Neuronal stem cell (in vitro differentiated cells): ENCODE results near the gene SLC25A39.

Source experiments
- DNase-seq: peaks from one replicate; pipeline ENCODE4 v3.0.0-alpha.2; 2013; ENCODE audit warnings: low spot score
- H2AFZ ChIP-seq: one replicate; pipeline ENCODE4 v1.6.1; 2013; ENCODE audit warnings: mild to moderate bottlenecking, low read length, inconsistent platforms
- H2AK5ac ChIP-seq: 2 replicates; pipeline ENCODE4 v1.6.1; 2013; ENCODE audit warnings: low read depth, mild to moderate bottlenecking, inconsistent platforms, low read length, moderate library complexity, mixed read lengths
- H2BK120ac ChIP-seq: 2 replicates; pipeline ENCODE4 v1.6.1; 2013; ENCODE audit warnings: low read depth, mild to moderate bottlenecking, inconsistent platforms, low read length, moderate library complexity, mixed read lengths
- H2BK12ac ChIP-seq: one replicate; pipeline ENCODE4 v1.6.1; 2013; ENCODE audit warnings: low read length, inconsistent platforms
- H2BK15ac ChIP-seq: 2 replicates; pipeline ENCODE4 v1.6.1; 2013; ENCODE audit warnings: mild to moderate bottlenecking, low read length, inconsistent platforms, mixed read lengths
- H2BK5ac ChIP-seq: one replicate; pipeline ENCODE4 v1.6.1; 2013; ENCODE audit warnings: inconsistent platforms, mild to moderate bottlenecking, low read length, moderate library complexity
- H3K14ac ChIP-seq: one replicate; pipeline ENCODE4 v1.6.1; 2013; ENCODE audit warnings: low read length, inconsistent platforms
- H3K18ac ChIP-seq: 2 replicates; pipeline ENCODE4 v1.6.1; 2013; ENCODE audit warnings: low read length, inconsistent platforms
- H3K23ac ChIP-seq: 2 replicates; pipeline ENCODE4 v1.6.1; 2013; ENCODE audit warnings: low read depth, mild to moderate bottlenecking, mixed read lengths, low read length, inconsistent platforms; ENCODE audit not compliant: poor library complexity
- H3K27ac ChIP-seq: replicated peaks from 3 replicates; pipeline ENCODE4 v1.5.1; 2013; ENCODE audit warnings: low read length, inconsistent platforms
- H3K27me3 ChIP-seq, 3 experiments: 2 replicates each; pipeline ENCODE4 v1.6.1; 2013; ENCODE audit warnings: low read length in 3 of 3, mild to moderate bottlenecking in 2 of 3, inconsistent platforms in 1 of 3, low read depth in 1 of 3, mixed read lengths in 1 of 3, moderate library complexity in 1 of 3; ENCODE audit not compliant: control insufficient read depth in 3 of 3, insufficient read depth in 3 of 3
- H3K36me3 ChIP-seq, 2 donors: replicated peaks in 1 of 2; 2 replicates each; pipeline ENCODE4 v1.6.1; 2013; ENCODE audit warnings: low read length in 2 of 2; ENCODE audit not compliant: control insufficient read depth in 2 of 2, insufficient read depth in 2 of 2
- H3K4ac ChIP-seq: 2 replicates; pipeline ENCODE4 v1.6.1; 2013; ENCODE audit warnings: inconsistent platforms, mild to moderate bottlenecking, low read length, moderate library complexity
- H3K4me1 ChIP-seq, 2 donors: 1 replicate in 1 of 2; 2 replicates in 1 of 2; pipeline ENCODE4 v1.6.1; 2013; ENCODE audit warnings: low read length in 2 of 2, low read depth in 1 of 2; ENCODE audit not compliant: control insufficient read depth in 2 of 2, insufficient read depth in 1 of 2
- H3K4me2 ChIP-seq: one replicate; pipeline ENCODE4 v1.6.1; 2013; ENCODE audit warnings: mild to moderate bottlenecking, low read length, inconsistent platforms; ENCODE audit not compliant: insufficient read depth, poor library complexity, severe bottlenecking
- H3K4me3 ChIP-seq, 2 donors: 2 replicates each; pipeline ENCODE4 v1.5.1; 2013; ENCODE audit warnings: low read length in 2 of 2, mild to moderate bottlenecking in 2 of 2, inconsistent platforms in 1 of 2, moderate library complexity in 1 of 2
- H3K79me1 ChIP-seq: one replicate; pipeline ENCODE4 v1.6.1; 2013; ENCODE audit warnings: low read depth, mild to moderate bottlenecking, inconsistent platforms, low read length, moderate library complexity
- H3K9ac ChIP-seq: one replicate; pipeline ENCODE4 v1.6.1; 2013; ENCODE audit warnings: mild to moderate bottlenecking, low read depth, low read length, inconsistent platforms; ENCODE audit not compliant: poor library complexity
- H3K9me3 ChIP-seq, 2 donors: replicated peaks in 1 of 2; 2 replicates each; pipeline versions ENCODE3 to v1.6.1; 2013; ENCODE audit warnings: low read length in 2 of 2, mild to moderate bottlenecking in 2 of 2, inconsistent platforms in 1 of 2, low read depth in 1 of 2, mixed read lengths in 1 of 2, moderate library complexity in 1 of 2; ENCODE audit not compliant: control insufficient read depth in 2 of 2, insufficient read depth in 1 of 2
- H4K8ac ChIP-seq: one replicate; pipeline ENCODE4 v1.6.1; 2013; ENCODE audit warnings: low read depth, mild to moderate bottlenecking, inconsistent platforms, low read length, moderate library complexity
- H4K91ac ChIP-seq: one replicate; pipeline ENCODE4 v1.6.1; 2013; ENCODE audit warnings: low read length, low read depth, mild to moderate bottlenecking, inconsistent platforms; ENCODE audit not compliant: poor library complexity
- WGBS, 2 donors: extraction: QIAGEN DNeasy Blood & Tissue Kit; methylation state at CpG; one replicate each; pipeline ENCODE4 v1.1.7; 2013; ENCODE audit warnings: missing lambda C conversion rate in 2 of 2, mixed read lengths in 1 of 2; ENCODE audit not compliant: insufficient read length in 2 of 2, insufficient replicate concordance in 1 of 2; ENCODE audit errors: extremely low coverage in 2 of 2; 5-methylcytosine and 5-hydroxymethylcytosine counted together

Gene SLC25A39

GRCh38 chr17:44350733-44351226, 26.2 kb upstream of the SLC25A39 start:
- H3K9me3 ChIP-seq: peaks cover 0 to 1% of the 10 kb centered on the region in 2 donors
- H3K27me3 ChIP-seq: peaks cover 0 to 2% (median 0%) of the 10 kb centered on the region in 3 experiments
- peak; percentile 57 for DNase-seq
- no peak overlapping the region for H2AFZ ChIP-seq
- no peak overlapping the region for H3K4ac ChIP-seq
- peaks cover 3% of the 10 kb centered on the region in 2 donors for H3K4me1 ChIP-seq
- H3K9ac ChIP-seq: peak overlapping the region; percentile 77
- WGBS, 2 donors: no CpG with 5 or more reads among the region's 6 CpGs
- no peak overlapping the region for H2BK12ac ChIP-seq
- peak overlapping the region; percentile 59 for H3K18ac ChIP-seq
- H3K14ac ChIP-seq: peak overlapping the region; percentile 47
- H2AK5ac ChIP-seq: peak overlapping the region; percentile 74
- H3K36me3 ChIP-seq: peaks cover 18 to 28% of the 10 kb centered on the region in 2 donors
- no peak overlapping the region for H2BK15ac ChIP-seq
- H2BK5ac ChIP-seq: peak overlapping the region; percentile 46
- no peak overlapping the region for H3K4me2 ChIP-seq
- H2BK120ac ChIP-seq: no peak overlapping the region
- H3K27ac ChIP-seq: no peak overlapping the region
- H3K23ac ChIP-seq: peak overlapping the region; percentile 96
- no peak overlapping the region for H4K91ac ChIP-seq
- no peak overlapping the region for H3K4me3 ChIP-seq
- no peak overlapping the region for H4K8ac ChIP-seq
- H3K79me1 ChIP-seq: peaks cover 8% of the 10 kb centered on the region

- Histone ChIP-seq H3K4me3 (no peak overlapping the region), H3K27me3 (peaks cover 0 to 2% (median 0%) of the 10 kb centered on the region in 3 experiments), H4K91ac (no peak overlapping the region), H2AFZ (no peak overlapping the region), H3K23ac (no peak overlapping the region), H3K18ac (peak overlapping the region; percentile 24), H3K4ac (no peak overlapping the region), H2BK120ac (no peak overlapping the region), H3K9ac (no peak overlapping the region), H2BK5ac (no peak overlapping the region), H3K27ac (no peak overlapping the region), H3K14ac (no peak overlapping the region), H3K79me1 (peaks cover 8% of the 10 kb centered on the region), H2BK12ac (no peak overlapping the region), H3K4me1 (peaks cover 3 to 4% of the 10 kb centered on the region in 2 donors), H2BK15ac (no peak overlapping the region), H3K4me2 (no peak overlapping the region), H2AK5ac (peak overlapping the region; percentile 18), H4K8ac (no peak overlapping the region), H3K36me3 (peaks cover 14 to 18% of the 10 kb centered on the region in 2 donors), H3K9me3 (peaks cover 0 to 1% of the 10 kb centered on the region in 2 donors)
- DNase-seq: no peak
- no CpG with 5 or more reads among the region's 12 CpGs for WGBS, 2 donors
Observed at GRCh38 chr17:44349553-44350070, 25.0 kb upstream of the SLC25A39 start.

- Histone ChIP-seq H3K9me3 (peaks cover 0 to 1% of the 10 kb centered on the region in 2 donors), H2BK12ac (no peak overlapping the region), H2AK5ac (no peak overlapping the region), H3K14ac (no peak overlapping the region), H3K4me3 (no peak overlapping the region), H2BK5ac (peak overlapping the region; percentile 47), H3K36me3 (peaks cover 14 to 18% of the 10 kb centered on the region in 2 donors), H3K27ac (no peak overlapping the region), H3K23ac (no peak overlapping the region), H3K4me1 (peaks cover 3 to 4% of the 10 kb centered on the region in 2 donors), H2BK120ac (no peak overlapping the region), H4K91ac (no peak overlapping the region), H2BK15ac (peak overlapping the region; percentile 6), H3K79me1 (peaks cover 6% of the 10 kb centered on the region), H3K27me3 (peaks cover 0 to under 1% (median 0%) of the 10 kb centered on the region in 3 experiments), H3K9ac (no peak overlapping the region), H2AFZ (no peak overlapping the region), H3K4ac (no peak overlapping the region), H3K4me2 (no peak overlapping the region), H4K8ac (no peak overlapping the region), H3K18ac (no peak overlapping the region)
- no peak for DNase-seq
- no CpG with 5 or more reads among the region's 6 CpGs for WGBS, 2 donors
Observed at GRCh38 chr17:44348988-44349364, 24.4 kb upstream of the SLC25A39 start.

- Histone ChIP-seq H3K9me3 (peaks cover 0 to 1% of the 10 kb centered on the region in 2 donors), H3K18ac (no peak overlapping the region), H3K36me3 (peaks cover 14 to 18% of the 10 kb centered on the region in 2 donors), H3K4me1 (peaks cover 3 to 4% of the 10 kb centered on the region in 2 donors), H3K14ac (no peak overlapping the region), H4K8ac (no peak overlapping the region), H3K79me1 (peaks cover 4% of the 10 kb centered on the region), H3K4me3 (no peak overlapping the region), H2AK5ac (no peak overlapping the region), H3K23ac (no peak overlapping the region), H2BK12ac (no peak overlapping the region), H3K4ac (no peak overlapping the region), H2AFZ (no peak overlapping the region), H3K9ac (no peak overlapping the region), H3K4me2 (no peak overlapping the region), H3K27ac (no peak overlapping the region), H2BK120ac (no peak overlapping the region), H3K27me3 (peaks cover 0 to under 1% (median 0%) of the 10 kb centered on the region in 3 experiments), H2BK5ac (peak overlapping the region; percentile 47), H4K91ac (no peak overlapping the region), H2BK15ac (no peak overlapping the region)
- no peak for DNase-seq
- no CpG with 5 or more reads among the region's 9 CpGs for WGBS, 2 donors
Observed at GRCh38 chr17:44348234-44348987, 23.8 kb upstream of the SLC25A39 start.
